ENCODE data around the gene COL27A1. TPM values are rescaled to one million over a fixed set of nuclear protein-coding genes. Genes with fewer than 3 reads are reported as not detected.
A peak's percentile ranks its signal among the peaks of the same experiment; 100 is the strongest.

The COL27A1 gene
- total RNA-seq, 1 donor from 2014 or later: 4.3 TPM

DNA sequence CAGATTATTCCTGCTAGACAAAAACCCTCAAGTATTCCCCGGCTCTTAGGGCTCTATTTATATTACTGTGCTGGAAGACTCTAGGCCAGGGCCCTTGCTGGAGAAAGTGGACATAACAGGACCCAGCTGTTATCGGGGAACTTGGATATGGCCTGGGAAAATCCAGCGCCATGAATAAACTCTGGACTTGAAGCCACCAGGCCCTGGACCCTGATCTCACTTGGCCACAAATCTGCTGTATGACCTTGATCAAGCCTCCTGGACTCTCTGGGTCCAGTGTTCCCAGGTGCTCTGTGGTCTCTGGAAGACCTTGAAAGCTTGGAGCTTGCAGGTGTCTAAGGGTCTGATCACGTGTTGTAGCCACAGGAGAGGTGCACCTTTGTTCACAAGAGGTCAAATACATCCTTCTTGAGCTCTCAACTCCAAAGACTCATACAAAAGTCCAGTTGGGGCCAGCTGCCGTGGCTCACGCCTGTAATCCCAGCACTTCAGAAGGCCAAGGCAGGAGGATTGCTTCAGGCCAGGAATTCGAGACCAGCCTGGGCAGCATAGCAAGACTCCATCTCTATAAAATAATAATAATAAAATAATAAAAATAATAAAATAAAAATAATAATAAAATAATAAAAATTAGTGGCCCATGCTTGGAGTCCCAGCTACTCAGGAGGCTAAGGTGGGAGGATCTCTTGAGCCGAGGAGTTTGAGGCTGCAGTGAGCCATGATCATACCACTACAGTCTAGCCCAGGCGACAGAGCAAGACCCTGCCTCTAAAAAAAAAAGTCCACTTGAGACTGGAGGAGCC is 26.5 kb downstream of the COL27A1 start:
- no peak for DNase-seq (ENCODE audit: low spot score)
- Histone ChIP-seq H3F3A (ENCODE audit: low read depth) (peaks cover 8% of the 10 kb centered on the region), H3K9me3 (ENCODE audit: low read depth) (no peaks in the 10 kb centered on the region), H3K27ac (no peak overlapping the region), H4K20me1 (ENCODE audit: low read depth) (peaks cover 13% of the 10 kb centered on the region), H3K4me1 (peaks cover 14% of the 10 kb centered on the region), H3K4me2 (no peak overlapping the region), H3K9ac (no peak overlapping the region), H3K79me2 (ENCODE audit: low read depth) (no peaks in the 10 kb centered on the region), H3K36me3 (no peaks in the 10 kb centered on the region), H2AFZ (replicated peaks) (no peak overlapping the region), H3K4me3 (no peak overlapping the region), H3K27me3 (no peaks in the 10 kb centered on the region)
- no peak for TF ChIP-seq EZH2phosphoT487 (IDR thresholded peaks at IDR 0.05)
- TF ChIP-seq CTCF (IDR thresholded peaks at IDR 0.05): no peak
- no peak for TF ChIP-seq EZH2 (IDR thresholded peaks at IDR 0.05)
- Mint-ChIP-seq H3K4me1 (peaks cover 32% of the 10 kb centered on the region), H3K27ac (no peak overlapping the region), H3K4me3 (no peak overlapping the region), H3K9me3 (no peaks in the 10 kb centered on the region), H3K36me3 (peaks cover 5% of the 10 kb centered on the region), H3K27me3 (ENCODE audit: insufficient read depth, low read depth) (peaks cover 8% of the 10 kb centered on the region)

GRCh38 chr9:114183006-114183405 is 27.7 kb downstream of the COL27A1 start:
- Mint-ChIP-seq H3K4me3 (no peak overlapping the region), H3K4me1 (peaks cover 20% of the 10 kb centered on the region)

GRCh38 chr9:114184071-114184470 is 28.7 kb downstream of the COL27A1 start:
- Histone ChIP-seq H3K36me3 (no peaks in the 10 kb centered on the region), H3K9me3 (ENCODE audit: low read depth) (peaks cover 5% of the 10 kb centered on the region), H3F3A (ENCODE audit: low read depth) (no peaks in the 10 kb centered on the region), H2AFZ (replicated peaks) (no peak overlapping the region), H3K27ac (no peak overlapping the region), H3K79me2 (ENCODE audit: low read depth) (no peaks in the 10 kb centered on the region), H3K4me3 (no peak overlapping the region), H4K20me1 (ENCODE audit: low read depth) (peaks cover 5% of the 10 kb centered on the region), H3K9ac (no peak overlapping the region), H3K4me2 (no peak overlapping the region), H3K27me3 (no peaks in the 10 kb centered on the region), H3K4me1 (peaks cover 7% of the 10 kb centered on the region)
- no peak for DNase-seq (ENCODE audit: low spot score)
- Mint-ChIP-seq H3K4me3 (no peak overlapping the region), H3K27ac (peak overlapping the region; percentile 78), H3K4me1 (peaks cover 19% of the 10 kb centered on the region), H3K9me3 (peaks cover 5% of the 10 kb centered on the region), H3K36me3 (peaks cover 10% of the 10 kb centered on the region), H3K27me3 (ENCODE audit: insufficient read depth, low read depth) (peaks cover 7% of the 10 kb centered on the region)
- TF ChIP-seq EZH2phosphoT487 (IDR thresholded peaks at IDR 0.05): no peak
- no peak for TF ChIP-seq EZH2 (IDR thresholded peaks at IDR 0.05)
- TF ChIP-seq CTCF (IDR thresholded peaks at IDR 0.05): no peak

More at GRCh38 chr9:114183006-114183405, 27.7 kb downstream of the COL27A1 start:
- no peaks in the 10 kb centered on the region for H3K9me3 Mint-ChIP-seq
- H3K4me2 ChIP-seq: no peak overlapping the region
- no peaks in the 10 kb centered on the region for H3K27me3 ChIP-seq
- no peak overlapping the region for H3K27ac ChIP-seq
- H3K4me3 ChIP-seq: no peak overlapping the region
- TF ChIP-seq CTCF (IDR thresholded peaks at IDR 0.05) (no peak), EZH2 (IDR thresholded peaks at IDR 0.05) (no peak), EZH2phosphoT487 (IDR thresholded peaks at IDR 0.05) (no peak)
- no peak overlapping the region for H3K9ac ChIP-seq
- peaks cover 8% of the 10 kb centered on the region for H3K27me3 Mint-ChIP-seq (ENCODE audit: insufficient read depth, low read depth)
- no peaks in the 10 kb centered on the region for H3K79me2 ChIP-seq (ENCODE audit: low read depth)
- peaks cover 5% of the 10 kb centered on the region for H3K36me3 Mint-ChIP-seq
- peak overlapping the region; percentile 21 for H3K27ac Mint-ChIP-seq
- H3F3A ChIP-seq (ENCODE audit: low read depth): no peaks in the 10 kb centered on the region
- peaks cover 5% of the 10 kb centered on the region for H4K20me1 ChIP-seq (ENCODE audit: low read depth)
- no peak overlapping the region for H2AFZ ChIP-seq (replicated peaks)
- H3K4me1 ChIP-seq: peaks cover 7% of the 10 kb centered on the region
- no peaks in the 10 kb centered on the region for H3K9me3 ChIP-seq (ENCODE audit: low read depth)
- H3K36me3 ChIP-seq: no peaks in the 10 kb centered on the region
- DNase-seq (ENCODE audit: low spot score): no peak
